ENCODE data around the gene ANKRD55. TPM values are rescaled to one million over a fixed set of nuclear protein-coding genes. Genes with fewer than 3 reads are reported as not detected.

ANKRD55 gene
- total RNA-seq, 1 experiment from 2014 or later = not detected

- POLR2A ChIA-PET (ENCODE audit: unreplicated experiment) = no interaction called here
Measured at GRCh38 chr5:56277573-56277972, 44.4 kb upstream of the ANKRD55 start.

GRCh38 chr5:56273376-56273955 is 40.3 kb upstream of the ANKRD55 start:
- H3K9me3 ChIP-seq (ENCODE audit: insufficient read depth, low read depth) = no peaks in the 10 kb centered on the region
- TF ChIP-seq EZH2 (IDR thresholded peaks at IDR 0.05; ENCODE audit: low read depth) = no peak
- no peak for TF ChIP-seq CTCF (conservative IDR thresholded peaks at IDR 0.05)
- H3K4me2 ChIP-seq = no peak overlapping the region
- ChIA-PET CTCF (no interaction called here), POLR2A (ENCODE audit: unreplicated experiment) (no interaction called here)
- no peak for DNase-seq
- intact Hi-C loops (cut with micrococcal nuclease; ENCODE audit: unreplicated experiment) = loop anchor here (5.0 kb wide), 3 partner anchors 154 to 634 kb away; partner anchors contain the start of gene SETD9
- H4K20me1 ChIP-seq (ENCODE audit: insufficient read depth) = no peaks in the 10 kb centered on the region
- H3K27me3 ChIP-seq (ENCODE audit: insufficient read depth, low read depth) = no peaks in the 10 kb centered on the region
- H3K4me3 ChIP-seq = no peak overlapping the region
- H3K9me2 ChIP-seq (ENCODE audit: insufficient read depth) = no peaks in the 10 kb centered on the region
- H3K4me1 ChIP-seq (replicated peaks; ENCODE audit: insufficient read depth) = peaks cover 11% of the 10 kb centered on the region
- H3K79me2 ChIP-seq (ENCODE audit: low read depth) = no peaks in the 10 kb centered on the region
- no peak overlapping the region for H3K27ac ChIP-seq
- no peaks in the 10 kb centered on the region for H3K36me3 ChIP-seq (ENCODE audit: low read depth)
- 0 out of 2 replicates have a peak, but pooled peaks cover 6% of the 10 kb centered on the region for H3F3A ChIP-seq (ENCODE audit: insufficient read depth, low read depth)
- no peak overlapping the region for H2AFZ ChIP-seq
- no TSS peak for BruUV-seq (replicated peaks)

More at GRCh38 chr5:56277573-56277972, 44.4 kb upstream of the ANKRD55 start:
- Histone ChIP-seq H3F3A (ENCODE audit: insufficient read depth, low read depth) (no peaks in the 10 kb centered on the region), H3K79me2 (ENCODE audit: low read depth) (no peaks in the 10 kb centered on the region), H3K4me3 (no peak overlapping the region), H3K36me3 (ENCODE audit: low read depth) (no peaks in the 10 kb centered on the region), H3K9me2 (ENCODE audit: insufficient read depth) (no peaks in the 10 kb centered on the region), H3K4me2 (no peak overlapping the region), H2AFZ (no peak overlapping the region), H3K27me3 (ENCODE audit: insufficient read depth, low read depth) (no peaks in the 10 kb centered on the region), H4K20me1 (ENCODE audit: insufficient read depth) (no peaks in the 10 kb centered on the region), H3K4me1 (replicated peaks; ENCODE audit: insufficient read depth) (peaks cover 26% of the 10 kb centered on the region), H3K27ac (no peak overlapping the region), H3K9me3 (ENCODE audit: insufficient read depth, low read depth) (no peaks in the 10 kb centered on the region; the same call in 1 of the 2 replicates)
- no peak for DNase-seq
- intact Hi-C loops (cut with micrococcal nuclease; ENCODE audit: unreplicated experiment) = no loop called here
- CTCF ChIA-PET = no interaction called here
- TF ChIP-seq CTCF (conservative IDR thresholded peaks at IDR 0.05) (no peak), EZH2 (IDR thresholded peaks at IDR 0.05; ENCODE audit: low read depth) (no peak)
- BruUV-seq (replicated peaks) = no TSS peak

GRCh38 chr5:56272765-56273164 is 39.6 kb upstream of the ANKRD55 start:
- H2AFZ ChIP-seq = no peak overlapping the region
- no peaks in the 10 kb centered on the region for H3K79me2 ChIP-seq (ENCODE audit: low read depth)
- no peaks in the 10 kb centered on the region for H3K36me3 ChIP-seq (ENCODE audit: low read depth)
- intact Hi-C loops (cut with micrococcal nuclease; ENCODE audit: unreplicated experiment) = loop anchor here (5.0 kb wide), 3 partner anchors 155 to 635 kb away; partner anchors contain the start of gene SETD9
- no peaks in the 10 kb centered on the region for H3K9me2 ChIP-seq (ENCODE audit: insufficient read depth)
- no peak for TF ChIP-seq EZH2 (IDR thresholded peaks at IDR 0.05; ENCODE audit: low read depth)
- TF ChIP-seq CTCF (conservative IDR thresholded peaks at IDR 0.05) = no peak
- H3K27me3 ChIP-seq (ENCODE audit: insufficient read depth, low read depth) = no peaks in the 10 kb centered on the region
- H3K27ac ChIP-seq = no peak overlapping the region
- ChIA-PET POLR2A (ENCODE audit: unreplicated experiment) (no interaction called here), CTCF (interaction anchor here (0.6 kb wide), 1 partner anchor 337 kb away, joined by 3 read pairs; no protein-coding TSS in a partner anchor)
- peaks cover 11% of the 10 kb centered on the region for H3K4me1 ChIP-seq (replicated peaks; ENCODE audit: insufficient read depth)
- BruUV-seq (replicated peaks) = no TSS peak
- 0 out of 2 replicates have a peak, but pooled peaks cover 6% of the 10 kb centered on the region for H3F3A ChIP-seq (ENCODE audit: insufficient read depth, low read depth)
- H3K4me2 ChIP-seq = no peak overlapping the region
- no peaks in the 10 kb centered on the region for H3K9me3 ChIP-seq (ENCODE audit: insufficient read depth, low read depth)
- H4K20me1 ChIP-seq (ENCODE audit: insufficient read depth) = no peaks in the 10 kb centered on the region
- DNase-seq = no peak
- H3K4me3 ChIP-seq = no peak overlapping the region

Data from PC-9 (cell line).